A673 (cell line): Measurements from ENCODE around the gene UBN2.

ENCODE experiments used
- CTCF ChIP-seq: fragments of 300-800, 200-600 bp; sonication (generic); conservative IDR thresholded peaks from 2 replicates; pipeline ENCODE4 v1.5.1; 2017; ENCODE audit warnings: low read depth, mild to moderate bottlenecking, antibody characterized with exemption, low read length, moderate library complexity, mixed read lengths
- EZH2 ChIP-seq: fragments of 200-600 bp; sonication (generic); IDR thresholded peaks from 2 replicates; pipeline ENCODE4 v1.6.1; 2017; ENCODE audit warnings: borderline replicate concordance, low read depth, mild to moderate bottlenecking, mixed read lengths, antibody characterized with exemption, low read length; ENCODE audit not compliant: poor library complexity, severe bottlenecking

GRCh38 chr7:139241258-139241657 is 10.2 kb downstream of the UBN2 start:
- TF ChIP-seq EZH2 (no peak), CTCF (no peak)
